Activated T-cell treated with anti-CD3 and anti-CD28 coated beads, Interleukin-2, amount 50 U/mL, for 4 hours (primary cell): Measurements from ENCODE around the gene MYH6. TPM values are rescaled to one million over a fixed set of nuclear protein-coding genes. Genes with fewer than 3 reads are reported as not detected.

Experiments used
- ATAC-seq, 2 donors: fragments of 200-7000 bp; cut with Tn5 transposase; one replicate each; pipeline ENCODE4 v1.10.0; 2021
- DNase-seq: peaks from one replicate; pipeline ENCODE4 v3.0.0-alpha.2; 2020
- H3K27me3 Mint-ChIP-seq: one replicate; pipeline ENCODE4 v1.8.0; 2021; ENCODE audit warnings: low read depth, mixed read lengths
- H3K36me3 Mint-ChIP-seq: one replicate; pipeline ENCODE4 v1.8.0; 2022; ENCODE audit warnings: mixed read lengths; ENCODE audit not compliant: insufficient read depth
- H3K4me1 Mint-ChIP-seq: one replicate; pipeline ENCODE4 v1.8.0; 2021; ENCODE audit warnings: low read depth, mixed read lengths
- H3K4me3 Mint-ChIP-seq: one replicate; pipeline ENCODE4 v1.8.0; 2021; ENCODE audit warnings: mild to moderate bottlenecking, moderate library complexity, mixed read lengths
- H3K9me3 Mint-ChIP-seq: one replicate; pipeline ENCODE4 v1.8.0; 2021; ENCODE audit warnings: mixed read lengths
- total RNA-seq, 3 donors: library from RNA; stranded (reverse); gene quantifications; one replicate each; pipeline ENCODE4 v1.2.1, GENCODE V29; 2021

MYH6 gene
- total RNA-seq, 3 donors from 2014 or later = not detected

GRCh38 chr14:23385244-23385641, 22.8 kb downstream of the MYH6 start:
- ATAC-seq = no peak
- H3K4me3 Mint-ChIP-seq = no peak overlapping the region
- DNase-seq = no peak

GRCh38 chr14:23384364-23385080, 23.6 kb downstream of the MYH6 start:
- Mint-ChIP-seq H3K27me3 (peaks cover 10% of the 10 kb centered on the region), H3K9me3 (no peaks in the 10 kb centered on the region), H3K36me3 (no peaks in the 10 kb centered on the region), H3K4me1 (no peaks in the 10 kb centered on the region), H3K4me3 (no peak overlapping the region)
- DNase-seq = no peak
- ATAC-seq = no peak

More at GRCh38 chr14:23385244-23385641, 22.8 kb downstream of the MYH6 start:
- no peaks in the 10 kb centered on the region for H3K36me3 Mint-ChIP-seq
- no peaks in the 10 kb centered on the region for H3K9me3 Mint-ChIP-seq
- peaks cover 8% of the 10 kb centered on the region for H3K27me3 Mint-ChIP-seq
- H3K4me1 Mint-ChIP-seq = no peaks in the 10 kb centered on the region

- ATAC-seq (no peak), DNase-seq (no peak)
- H3K4me1 Mint-ChIP-seq = no peaks in the 10 kb centered on the region
- H3K36me3 Mint-ChIP-seq = no peaks in the 10 kb centered on the region
- H3K4me3 Mint-ChIP-seq = no peak overlapping the region
- H3K9me3 Mint-ChIP-seq = no peaks in the 10 kb centered on the region
- H3K27me3 Mint-ChIP-seq = peaks cover 14% of the 10 kb centered on the region
Measured at GRCh38 chr14:23382731-23383440, 25.2 kb downstream of the MYH6 start.

- H3K36me3 Mint-ChIP-seq = no peaks in the 10 kb centered on the region
- no peaks in the 10 kb centered on the region for H3K9me3 Mint-ChIP-seq
- no peaks in the 10 kb centered on the region for H3K4me1 Mint-ChIP-seq
- no peak for DNase-seq
- H3K27me3 Mint-ChIP-seq = peaks cover 14% of the 10 kb centered on the region
- no peak overlapping the region for H3K4me3 Mint-ChIP-seq
- ATAC-seq = no peak
Measured at GRCh38 chr14:23382276-23382675, 25.8 kb downstream of the MYH6 start.

GRCh38 chr14:23381871-23382270, 26.2 kb downstream of the MYH6 start:
- ATAC-seq (no peak), DNase-seq (no peak)
- Mint-ChIP-seq H3K4me3 (no peak overlapping the region), H3K27me3 (peaks cover 14% of the 10 kb centered on the region), H3K36me3 (no peaks in the 10 kb centered on the region), H3K4me1 (no peaks in the 10 kb centered on the region), H3K9me3 (no peaks in the 10 kb centered on the region)

GRCh38 chr14:23380976-23381375, 27.1 kb downstream of the MYH6 start:
- H3K36me3 Mint-ChIP-seq = no peaks in the 10 kb centered on the region
- ATAC-seq = no peak
- H3K4me1 Mint-ChIP-seq = no peaks in the 10 kb centered on the region
- H3K9me3 Mint-ChIP-seq = no peaks in the 10 kb centered on the region
- H3K4me3 Mint-ChIP-seq = no peak overlapping the region
- peaks cover 14% of the 10 kb centered on the region for H3K27me3 Mint-ChIP-seq
- no peak for DNase-seq

GRCh38 chr14:23380197-23380914, 27.7 kb downstream of the MYH6 start:
- H3K36me3 Mint-ChIP-seq = no peaks in the 10 kb centered on the region
- no peak overlapping the region for H3K4me3 Mint-ChIP-seq
- H3K9me3 Mint-ChIP-seq = no peaks in the 10 kb centered on the region
- H3K4me1 Mint-ChIP-seq = no peaks in the 10 kb centered on the region
- no peak for DNase-seq
- ATAC-seq = peak in 1 of 2 donors; percentile 25
- H3K27me3 Mint-ChIP-seq = peaks cover 14% of the 10 kb centered on the region

GRCh38 chr14:23379366-23380196, 28.5 kb downstream of the MYH6 start:
- H3K4me3 Mint-ChIP-seq = no peak overlapping the region
- no peaks in the 10 kb centered on the region for H3K4me1 Mint-ChIP-seq
- no peaks in the 10 kb centered on the region for H3K9me3 Mint-ChIP-seq
- H3K27me3 Mint-ChIP-seq = peaks cover 14% of the 10 kb centered on the region
- DNase-seq (peak; percentile 72), ATAC-seq (peak; percentile 86 to 95)
- no peaks in the 10 kb centered on the region for H3K36me3 Mint-ChIP-seq

- ATAC-seq = no peak
- Mint-ChIP-seq H3K27me3 (peaks cover 14% of the 10 kb centered on the region), H3K4me3 (no peak overlapping the region), H3K4me1 (no peaks in the 10 kb centered on the region), H3K36me3 (no peaks in the 10 kb centered on the region), H3K9me3 (no peaks in the 10 kb centered on the region)
- no peak for DNase-seq
Measured at GRCh38 chr14:23378612-23379220, 29.4 kb downstream of the MYH6 start.

GRCh38 chr14:23377573-23378563, 30.2 kb downstream of the MYH6 start:
- DNase-seq (no peak), ATAC-seq (no peak)
- Mint-ChIP-seq H3K27me3 (peaks cover 14% of the 10 kb centered on the region), H3K4me1 (no peaks in the 10 kb centered on the region), H3K4me3 (no peak overlapping the region), H3K36me3 (no peaks in the 10 kb centered on the region), H3K9me3 (no peaks in the 10 kb centered on the region)

GRCh38 chr14:23377198-23377550, 30.9 kb downstream of the MYH6 start:
- no peak for ATAC-seq

GRCh38 chr14:23376482-23377197, 31.4 kb downstream of the MYH6 start, which contains the start of gene CMTM5:
TSS of gene CMTM5 (plus strand) at chr14:23377046. CDS start at chr14:23377252, 206 bp downstream.
- Mint-ChIP-seq H3K4me3 (no peak within 1 kb of the TSS), H3K9me3 (no peaks in the 10 kb centered on the region), H3K4me1 (no peaks in the 10 kb centered on the region), H3K36me3 (no peaks in the 10 kb centered on the region), H3K27me3 (peaks cover 9% of the 10 kb centered on the region)
- no peak for ATAC-seq
- DNase-seq = no peak

More at GRCh38 chr14:23377198-23377550, 30.9 kb downstream of the MYH6 start:
- no peaks in the 10 kb centered on the region for H3K36me3 Mint-ChIP-seq
- peaks cover 9% of the 10 kb centered on the region for H3K27me3 Mint-ChIP-seq
- H3K4me3 Mint-ChIP-seq = no peak overlapping the region
- H3K4me1 Mint-ChIP-seq = no peaks in the 10 kb centered on the region
- H3K9me3 Mint-ChIP-seq = no peaks in the 10 kb centered on the region
- no peak for DNase-seq
